GM13976 (cell line): ENCODE results near the gene IMMP2L.

Experiments
- DNase-seq: peaks from one replicate; pipeline ENCODE4 v3.0.0; 2012; ENCODE audit warnings: low spot score
- CTCF ChIP-seq: IDR thresholded peaks from 2 replicates; pipeline ENCODE4 v1.5.1; 2012; ENCODE audit warnings: borderline replicate concordance, mild to moderate bottlenecking; ENCODE audit not compliant: insufficient read depth; ENCODE audit errors: extremely low read depth, missing control alignments, control extremely low read depth
- in situ Hi-C: fragments of 300-500 bp; cut with MboI; formaldehyde crosslinking; loops from one replicate; pipeline ENCODE4 v1.12.0; 2022; ENCODE audit warnings: low sequenced_read_pairs, mixed read lengths, inconsistent platforms; ENCODE audit not compliant: unreplicated experiment

Gene IMMP2L

GRCh38 chr7:111556977-111557376, 5.3 kb downstream of the IMMP2L start:
- no peak for DNase-seq
- in situ Hi-C loops = no loop called here
- TF ChIP-seq CTCF = no peak

- in situ Hi-C loops = no loop called here
- no peak for DNase-seq
- TF ChIP-seq CTCF = no peak
These were observed 8.2 kb downstream of the IMMP2L start for GRCh38 chr7:111554086-111554485.

GRCh38 chr7:111541067-111541466, 21.2 kb downstream of the IMMP2L start:
- TF ChIP-seq CTCF = no peak
- no peak for DNase-seq
- in situ Hi-C loops = no loop called here

GRCh38 chr7:111540199-111540815, 22.0 kb downstream of the IMMP2L start:
- in situ Hi-C loops = no loop called here
- no peak for DNase-seq
- TF ChIP-seq CTCF = no peak

- DNase-seq = no peak
- in situ Hi-C loops = no loop called here
- no peak for TF ChIP-seq CTCF
These were observed 25.2 kb downstream of the IMMP2L start for GRCh38 chr7:111537134-111537533.

GRCh38 chr7:111535142-111535870, 27.0 kb downstream of the IMMP2L start:
- in situ Hi-C loops = no loop called here
- no peak for DNase-seq
- no peak for TF ChIP-seq CTCF
